GM19452 (cell line): Measurements from ENCODE around the gene DPP4.
"Not testable (repeated sequence)": the region's sequence is repeated elsewhere in the genome, so short reads cannot be mapped to it uniquely, and the experiment has no call there.

Source experiments
- ATAC-seq: cut with Tn5 transposase; IDR thresholded peaks from one replicate; pipeline ENCODE4 v1.9.1; 2021; ENCODE audit not compliant: unreplicated experiment

The DPP4 gene

GRCh38 chr2:162058973-162059668 is 14.9 kb downstream of the DPP4 start:
- ATAC-seq, result peak; percentile 75

GRCh38 chr2:162057426-162057825 is 16.6 kb downstream of the DPP4 start:
- no peak for ATAC-seq

DNA sequence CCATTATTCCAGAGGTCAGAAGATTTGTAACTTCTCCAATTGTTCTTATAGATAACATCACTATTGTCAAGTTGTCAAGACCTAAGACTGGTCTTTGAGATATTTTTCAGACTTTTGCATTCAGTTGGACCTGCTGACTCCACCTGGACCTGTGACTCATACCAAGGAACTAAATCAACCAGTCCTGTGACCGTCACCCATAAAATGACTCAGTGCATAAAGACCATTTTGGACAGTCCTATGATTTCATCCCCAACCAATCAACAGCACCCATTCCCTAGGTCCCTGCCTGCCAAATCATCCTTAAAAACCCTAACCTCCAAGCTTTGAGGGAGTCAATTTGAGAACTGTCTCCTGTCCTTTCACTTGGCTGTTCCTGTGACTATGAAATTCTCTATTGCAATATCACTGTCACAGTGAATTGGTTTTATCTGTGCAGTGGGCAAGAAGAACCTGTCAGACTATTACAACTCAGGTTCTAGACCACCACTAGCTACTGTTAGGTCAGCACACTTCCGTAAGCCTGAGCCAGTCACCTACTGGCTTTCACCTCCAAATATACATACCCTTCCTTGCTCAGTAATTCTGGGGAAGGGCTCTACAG is 17.1 kb downstream of the DPP4 start:
- ATAC-seq, result no peak

- no peak for ATAC-seq
Measured at GRCh38 chr2:162053808-162054155, 20.2 kb downstream of the DPP4 start.

GRCh38 chr2:162053066-162053807 is 20.8 kb downstream of the DPP4 start:
- ATAC-seq, result no peak

- no peak for ATAC-seq
Measured at GRCh38 chr2:162050513-162050961, 23.5 kb downstream of the DPP4 start.

- ATAC-seq, result not testable (repeated sequence)
Measured at GRCh38 chr2:162049089-162049488, 24.9 kb downstream of the DPP4 start.

- no peak for ATAC-seq
Measured at GRCh38 chr2:162044586-162044985, 29.4 kb downstream of the DPP4 start.

DNA sequence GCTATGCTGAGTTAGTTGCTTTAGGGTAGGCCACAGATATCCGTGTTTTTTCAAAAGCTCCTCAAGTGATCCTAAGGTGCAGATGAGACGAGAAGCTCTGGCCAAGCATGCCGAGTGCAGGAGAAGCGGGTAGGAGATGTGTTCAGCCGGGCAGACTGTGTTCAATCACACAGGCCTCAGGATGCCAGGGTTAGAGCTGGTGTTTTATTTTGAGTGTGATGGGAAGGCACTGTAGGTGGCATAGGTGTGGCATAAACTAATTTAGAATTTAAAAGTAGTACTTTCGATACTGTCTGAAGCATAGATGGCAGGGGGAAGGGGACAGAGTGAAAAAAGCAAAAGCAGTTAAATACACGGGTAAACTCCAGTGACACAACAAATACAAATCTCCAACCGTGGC is 30.9 kb downstream of the DPP4 start:
- no peak for ATAC-seq

DNA sequence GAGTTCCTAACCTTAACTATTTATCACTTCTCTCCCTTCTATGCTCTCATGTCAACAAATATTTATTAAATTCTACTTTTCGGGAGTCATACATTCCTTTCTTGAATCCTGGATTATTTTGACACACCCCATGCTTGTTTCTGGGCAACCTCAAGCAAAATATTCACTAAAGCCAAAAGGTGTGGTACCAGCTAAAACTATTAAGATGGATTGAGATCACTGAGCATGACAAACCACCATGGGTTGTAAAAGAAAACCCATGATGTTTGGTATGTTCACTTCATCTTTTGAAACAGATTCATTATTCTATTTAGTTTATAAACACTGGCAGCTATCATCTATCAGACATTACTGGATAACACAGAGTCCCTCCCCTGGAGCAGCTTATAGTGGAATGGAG is 32.5 kb downstream of the DPP4 start:
- ATAC-seq, result no peak

GRCh38 chr2:162038725-162039124 is 35.3 kb downstream of the DPP4 start:
- no peak for ATAC-seq

GRCh38 chr2:162037886-162038285 is 36.1 kb downstream of the DPP4 start:
- ATAC-seq, result no peak

GRCh38 chr2:162037028-162037795 is 36.8 kb downstream of the DPP4 start:
- ATAC-seq, result no peak

- ATAC-seq, result no peak
Measured at GRCh38 chr2:162035981-162036380, 38.0 kb downstream of the DPP4 start.

DNA sequence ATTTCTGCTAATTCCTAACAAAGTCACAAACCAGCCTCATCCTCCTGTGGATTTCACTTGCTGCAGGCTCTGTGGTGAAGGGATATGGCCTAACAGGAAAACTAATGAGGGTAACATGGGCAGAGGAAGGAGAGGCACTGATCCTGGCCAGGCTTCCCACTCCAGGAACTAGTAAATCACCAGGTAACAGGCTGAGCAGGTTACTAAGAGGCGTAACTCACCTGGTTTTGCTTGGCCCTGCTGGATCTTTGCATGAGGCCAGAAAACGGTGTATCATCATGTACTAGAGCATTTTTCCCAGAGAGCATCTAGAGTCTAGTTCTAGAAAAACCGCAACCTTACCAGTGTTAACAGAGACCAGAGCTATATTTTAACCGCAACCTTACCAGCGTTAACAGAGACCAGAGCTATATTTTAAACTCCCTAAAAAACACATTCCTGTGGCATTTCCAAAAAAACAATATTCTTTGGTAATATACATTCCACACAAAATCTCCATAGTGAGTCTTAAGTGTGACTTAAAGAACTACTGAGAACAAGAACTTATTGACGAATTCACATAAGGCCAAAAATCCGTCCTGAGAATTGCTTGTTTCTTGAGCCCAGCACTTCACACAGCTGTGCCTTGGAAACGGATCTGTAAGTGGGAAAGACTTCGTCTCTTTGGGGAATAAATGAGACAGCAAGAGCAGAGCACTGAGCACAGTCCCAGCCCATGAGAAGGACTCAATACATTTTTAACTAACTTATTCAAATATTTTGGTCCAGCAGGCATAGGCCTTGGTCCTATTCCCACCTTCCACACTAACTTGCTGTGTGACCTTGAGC is 43.4 kb downstream of the DPP4 start:
- ATAC-seq, result no peak

GRCh38 chr2:162029287-162029901 is 44.6 kb downstream of the DPP4 start:
- ATAC-seq, result no peak

DNA sequence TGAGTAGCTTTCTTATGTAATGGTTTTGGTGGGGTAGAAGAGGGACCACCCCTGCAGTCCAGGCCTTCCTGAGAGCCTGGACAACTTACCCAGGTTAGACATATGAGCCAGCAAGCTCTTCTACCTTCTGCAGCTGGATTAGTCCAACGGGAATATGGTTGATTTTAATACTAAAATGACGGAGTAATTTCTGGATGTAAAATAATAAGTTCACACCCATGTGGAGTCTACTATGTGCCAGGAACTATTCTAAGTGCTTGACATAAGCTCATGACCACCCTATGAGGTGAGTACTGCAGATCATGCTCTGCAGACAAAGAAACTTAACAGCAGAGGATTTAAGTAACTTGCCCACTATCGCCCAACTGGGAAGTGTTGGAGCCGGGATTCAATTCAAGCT is 45.5 kb downstream of the DPP4 start:
- no peak for ATAC-seq

DNA sequence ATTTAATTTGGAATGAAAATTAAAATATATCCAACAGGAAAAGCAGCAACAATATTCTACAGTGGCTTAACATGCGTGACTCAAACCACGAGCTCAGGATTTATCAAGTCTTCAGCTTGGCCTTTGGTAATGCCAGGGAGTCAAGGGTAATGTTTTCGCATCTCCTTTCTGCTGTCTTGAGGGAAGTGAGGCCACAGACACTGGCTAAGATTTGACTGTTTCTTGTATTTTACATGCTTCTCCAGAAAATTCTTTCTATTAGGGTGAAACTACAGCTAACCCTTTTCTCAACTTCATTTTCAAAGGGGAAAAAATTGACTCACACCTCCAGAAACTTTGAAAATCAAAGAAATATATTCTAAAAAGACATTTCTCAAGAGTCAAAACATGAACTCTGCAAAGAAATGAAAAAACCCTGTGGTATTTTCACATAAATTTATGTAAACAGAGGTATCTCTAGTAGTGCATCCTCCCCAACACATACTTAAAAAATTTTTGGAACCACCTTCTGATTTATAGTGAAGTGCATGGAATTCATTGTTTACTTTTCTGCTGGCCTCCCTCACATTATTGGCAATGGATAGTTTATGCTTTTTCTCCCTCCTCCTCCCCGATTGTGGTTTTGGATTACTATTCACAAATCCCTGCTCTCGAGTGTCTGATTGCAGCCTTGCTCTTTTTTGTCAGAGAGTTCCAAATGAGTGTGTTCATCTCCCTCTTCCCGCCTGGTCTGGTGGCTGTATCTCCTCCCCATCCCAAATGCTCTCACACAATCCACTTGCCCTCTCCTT is 48.7 kb downstream of the DPP4 start:
- no peak for ATAC-seq

- ATAC-seq, result no peak
Measured at GRCh38 chr2:162022290-162022945, 51.6 kb downstream of the DPP4 start.
